Neural progenitor cell (in vitro differentiated cells): ENCODE measurements around the gene VPS35L.
A peak's percentile ranks its signal among the peaks of the same experiment; 100 is the strongest.

Source experiments
- CTCF ChIP-seq: fragments of 200-600 bp; sonication (generic); IDR thresholded peaks from 2 replicates; pipeline ENCODE4 v1.5.1; 2017; ENCODE audit warnings: antibody characterized with exemption, mild to moderate bottlenecking
- EZH2 ChIP-seq: fragments of 200-600 bp; sonication (generic); IDR thresholded peaks from 2 replicates; pipeline ENCODE4 v1.6.1; 2017; ENCODE audit warnings: antibody characterized with exemption, mild to moderate bottlenecking, moderate library complexity

- peak; percentile 72 for TF ChIP-seq CTCF
- TF ChIP-seq EZH2, result no peak
Measured at GRCh38 chr16:19555186-19555937, at the start of gene VPS35L.
